ENCODE data around the gene MAPKBP1. TPM values are rescaled to one million over a fixed set of nuclear protein-coding genes. Genes with fewer than 3 reads are reported as not detected.
A peak's percentile ranks its signal among the peaks of the same experiment; 100 is the strongest.

The MAPKBP1 gene
- total RNA-seq, 2 experiments from 2014 or later: 14.5 to 17.4 TPM

DNA sequence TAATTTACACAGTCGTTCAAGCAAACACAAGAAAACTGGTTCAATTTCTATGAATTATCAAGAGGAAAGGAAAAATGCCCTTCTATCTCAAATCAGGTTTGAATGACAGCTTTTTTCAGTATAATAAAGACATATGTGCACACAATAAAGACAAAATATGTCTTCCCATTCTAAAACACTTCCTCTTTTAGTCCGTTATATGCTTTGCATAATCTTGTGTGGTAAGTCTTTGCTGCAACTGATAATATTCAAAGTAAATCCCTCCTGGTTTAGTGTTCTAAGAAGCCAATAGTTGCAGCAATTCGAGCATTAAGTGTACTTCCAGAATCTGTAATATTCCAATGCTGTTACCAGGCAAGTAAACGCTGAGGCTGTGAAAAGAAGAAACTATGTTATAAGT, 43.7 kb upstream of the MAPKBP1 start:
- TF ChIP-seq CTCF (conservative IDR thresholded peaks at IDR 0.05; ENCODE audit: low read length): no peak
- TF ChIP-seq EZH2phosphoT487 (IDR thresholded peaks at IDR 0.05; ENCODE audit: borderline replicate concordance, low read depth, low read length): no peak
- Histone ChIP-seq H3K4me1 (ENCODE audit: insufficient read depth, low read length, poor library complexity, severe bottlenecking) (peaks cover 10% of the 10 kb centered on the region), H2AFZ (ENCODE audit: low read length) (no peak overlapping the region), H3K36me3 (ENCODE audit: insufficient read depth, low read length) (peaks cover 67% of the 10 kb centered on the region), H3K4me2 (ENCODE audit: low read length) (no peak overlapping the region), H3K4me3 (ENCODE audit: low read depth, low read length, poor library complexity, severe bottlenecking) (no peak overlapping the region), H3K9me2 (ENCODE audit: insufficient read depth, low read length) (no peaks in the 10 kb centered on the region), H3K27ac (ENCODE audit: low read depth, low read length, poor library complexity, severe bottlenecking) (peak overlapping the region; percentile 36), H4K20me1 (ENCODE audit: insufficient read depth, low read length) (no peaks in the 10 kb centered on the region), H3K9me3 (ENCODE audit: low read length) (no peaks in the 10 kb centered on the region), H3K79me2 (ENCODE audit: insufficient read depth, low read depth, low read length) (no peaks in the 10 kb centered on the region; the same call in 1 of the 2 replicates)
- BruUV-seq (replicated peaks): no TSS peak
- DNase-seq (ENCODE audit: low spot score): peak; percentile 29
- ChIA-PET CTCF (ENCODE audit: unreplicated experiment) (no interaction called here), POLR2A (no interaction called here)
- intact Hi-C loops (cut with micrococcal nuclease; ENCODE audit: unreplicated experiment): no loop called here

- Histone ChIP-seq H3K36me3 (ENCODE audit: insufficient read depth, low read length) (peaks cover 81% of the 10 kb centered on the region), H3K4me2 (ENCODE audit: low read length) (no peak overlapping the region), H3K9me3 (ENCODE audit: low read length) (no peaks in the 10 kb centered on the region), H3K4me3 (ENCODE audit: low read depth, low read length, poor library complexity, severe bottlenecking) (no peak overlapping the region), H3K79me2 (ENCODE audit: insufficient read depth, low read depth, low read length) (no peaks in the 10 kb centered on the region), H3K9me2 (ENCODE audit: insufficient read depth, low read length) (no peaks in the 10 kb centered on the region), H3K27ac (ENCODE audit: low read depth, low read length, poor library complexity, severe bottlenecking) (no peak overlapping the region), H3K4me1 (ENCODE audit: insufficient read depth, low read length, poor library complexity, severe bottlenecking) (peaks cover 10% of the 10 kb centered on the region), H2AFZ (ENCODE audit: low read length) (no peak overlapping the region), H4K20me1 (ENCODE audit: insufficient read depth, low read length) (no peaks in the 10 kb centered on the region)
- BruUV-seq (replicated peaks): no TSS peak
- POLR2A ChIA-PET: interaction anchor here (0.8 kb wide), 1 partner anchor 15 kb away, joined by 3 read pairs; no protein-coding TSS in a partner anchor
- intact Hi-C loops (cut with micrococcal nuclease; ENCODE audit: unreplicated experiment): no loop called here
- no peak for DNase-seq (ENCODE audit: low spot score)
- TF ChIP-seq EZH2phosphoT487 (IDR thresholded peaks at IDR 0.05; ENCODE audit: borderline replicate concordance, low read depth, low read length): no peak
- CTCF ChIA-PET (ENCODE audit: unreplicated experiment): no interaction called here
Observed at GRCh38 chr15:41732483-41732882, 41.8 kb upstream of the MAPKBP1 start.

GRCh38 chr15:41734079-41734478, 40.2 kb upstream of the MAPKBP1 start:
- TF ChIP-seq EZH2phosphoT487 (IDR thresholded peaks at IDR 0.05; ENCODE audit: borderline replicate concordance, low read depth, low read length): no peak
- TF ChIP-seq CTCF (conservative IDR thresholded peaks at IDR 0.05; ENCODE audit: low read length): no peak
- Histone ChIP-seq H3K36me3 (ENCODE audit: insufficient read depth, low read length) (peaks cover 88% of the 10 kb centered on the region), H3K27ac (ENCODE audit: low read depth, low read length, poor library complexity, severe bottlenecking) (no peak overlapping the region), H3K4me3 (ENCODE audit: low read depth, low read length, poor library complexity, severe bottlenecking) (no peak overlapping the region), H3K9me3 (ENCODE audit: low read length) (no peaks in the 10 kb centered on the region), H4K20me1 (ENCODE audit: insufficient read depth, low read length) (no peaks in the 10 kb centered on the region), H3K4me2 (ENCODE audit: low read length) (no peak overlapping the region), H2AFZ (ENCODE audit: low read length) (no peak overlapping the region), H3K9me2 (ENCODE audit: insufficient read depth, low read length) (no peaks in the 10 kb centered on the region), H3K79me2 (ENCODE audit: insufficient read depth, low read depth, low read length) (no peaks in the 10 kb centered on the region), H3K4me1 (ENCODE audit: insufficient read depth, low read length, poor library complexity, severe bottlenecking) (peaks cover 10% of the 10 kb centered on the region)
- ChIA-PET CTCF (ENCODE audit: unreplicated experiment) (no interaction called here), POLR2A (no interaction called here)
- no peak for DNase-seq (ENCODE audit: low spot score)
- intact Hi-C loops (cut with micrococcal nuclease; ENCODE audit: unreplicated experiment): no loop called here
- no TSS peak for BruUV-seq (replicated peaks)
